Cardiac muscle cell (in vitro differentiated cells and primary cell): ENCODE data around the gene ASPRV1. TPM values are rescaled to one million over a fixed set of nuclear protein-coding genes. Genes with fewer than 3 reads are reported as not detected.

ENCODE experiments used
- DNase-seq, 2 donors: peaks; one replicate each; pipeline versions ENCODE4 v3.0.0 to v3.0.0-alpha.2; 2010 to 2017; ENCODE audit warnings: low read depth in 1 of 2, low spot score in 1 of 2
- H3K27ac ChIP-seq: fragments of 200-600 bp; sonication (generic); 2 replicates; pipeline ENCODE4 v1.5.1; 2016
- H3K27me3 ChIP-seq: fragments of 200-600 bp; sonication (generic); 2 replicates; pipeline ENCODE4 v1.6.0; 2016; ENCODE audit warnings: control low read depth
- H3K36me3 ChIP-seq: fragments of 200-600 bp; sonication (generic); 2 replicates; pipeline ENCODE4 v1.5.1; 2016; ENCODE audit warnings: control low read depth
- H3K4me1 ChIP-seq: fragments of 200-600 bp; sonication (generic); 2 replicates; pipeline ENCODE4 v1.8.1; 2017; ENCODE audit warnings: low read depth, mild to moderate bottlenecking, mixed run types
- H3K4me3 ChIP-seq: fragments of 200-600 bp; sonication (generic); 2 replicates; pipeline ENCODE4 v1.5.1; 2016; ENCODE audit warnings: mild to moderate bottlenecking
- H3K9me3 ChIP-seq: fragments of 200-600 bp; sonication (generic); 2 replicates; pipeline ENCODE4 v1.5.1; 2017; ENCODE audit warnings: low read depth, mild to moderate bottlenecking, control low read depth
- CTCF ChIP-seq: IDR thresholded peaks from 2 replicates; pipeline ENCODE4 v1.5.1; 2012; ENCODE audit warnings: low read depth, mild to moderate bottlenecking, low read length
- polyA plus RNA-seq: library from polyadenylated mRNA; unstranded; fragments of >200 nt; fragmentation: Nextera tagmentation; extraction: Ambion mirVana; gene quantifications from 2 replicates; pipeline ENCODE4 v1.2.1, GENCODE V29; 2016
- total RNA-seq: library from RNA; depleted of rRNA; stranded (reverse); fragments of >200 nt; gene quantifications from 2 replicates; pipeline ENCODE4 v1.2.3, GENCODE V29; 2016

The ASPRV1 gene
- total and polyA plus RNA-seq, 2 experiments from 2014 or later: 3.8 to 4.2 TPM

- H3K36me3 ChIP-seq: no peaks in the 10 kb centered on the region
- no peaks in the 10 kb centered on the region for H3K27me3 ChIP-seq
- no peak for DNase-seq
- no peaks in the 10 kb centered on the region for H3K9me3 ChIP-seq
- no peaks in the 10 kb centered on the region for H3K4me1 ChIP-seq
- TF ChIP-seq CTCF: no peak
- no peak overlapping the region for H3K27ac ChIP-seq
- H3K4me3 ChIP-seq: no peak overlapping the region
Measured at GRCh38 chr2:69965756-69966445, 4.5 kb upstream of the ASPRV1 start.

- TF ChIP-seq CTCF: no peak
- Histone ChIP-seq H3K9me3 (no peaks in the 10 kb centered on the region), H3K4me1 (no peaks in the 10 kb centered on the region), H3K27me3 (no peaks in the 10 kb centered on the region), H3K36me3 (no peaks in the 10 kb centered on the region), H3K4me3 (no peak overlapping the region), H3K27ac (no peak overlapping the region)
- DNase-seq: no peak
Measured at GRCh38 chr2:69964353-69964841, 3.0 kb upstream of the ASPRV1 start.

- Histone ChIP-seq H3K9me3 (no peaks in the 10 kb centered on the region), H3K36me3 (no peaks in the 10 kb centered on the region), H3K27me3 (no peaks in the 10 kb centered on the region), H3K4me3 (no peak overlapping the region), H3K27ac (no peak overlapping the region), H3K4me1 (no peaks in the 10 kb centered on the region)
- no peak for DNase-seq
- no peak for TF ChIP-seq CTCF
Measured at GRCh38 chr2:69962986-69963730, 1.7 kb upstream of the ASPRV1 start.

GRCh38 chr2:69960821-69961220 lies 610 bp downstream of the ASPRV1 start:
- H3K4me3 ChIP-seq: no peak overlapping the region
- no peak for TF ChIP-seq CTCF
- H3K4me1 ChIP-seq: no peaks in the 10 kb centered on the region
- no peaks in the 10 kb centered on the region for H3K27me3 ChIP-seq
- H3K36me3 ChIP-seq: no peaks in the 10 kb centered on the region
- no peaks in the 10 kb centered on the region for H3K9me3 ChIP-seq
- DNase-seq: no peak
- no peak overlapping the region for H3K27ac ChIP-seq

- TF ChIP-seq CTCF: no peak
- no peaks in the 10 kb centered on the region for H3K27me3 ChIP-seq
- DNase-seq: no peak
Measured at GRCh38 chr2:69959425-69959824, 2.0 kb downstream of the ASPRV1 start.

More at GRCh38 chr2:69959425-69959824, 2.0 kb downstream of the ASPRV1 start:
- Histone ChIP-seq H3K27ac (no peak overlapping the region), H3K36me3 (no peaks in the 10 kb centered on the region), H3K4me1 (no peaks in the 10 kb centered on the region), H3K9me3 (no peaks in the 10 kb centered on the region), H3K4me3 (no peak overlapping the region)
